Thyroid gland (tissue), 4 donors: Measurements from ENCODE around the gene ALDH1B1.

ENCODE experiments used
- POLR2A ChIP-seq, 2 donors: fragments of 450-650 bp; IDR thresholded peaks; one replicate each; pipeline ENCODE4 v1.6.1; 2017; ENCODE audit warnings: antibody characterized with exemption in 2 of 2, mild to moderate bottlenecking in 2 of 2, moderate library complexity in 1 of 2
- TF ChIP-seq, protein P1 (sequence below), 6 experiments: fragments of 200-600 bp in 3 of 6; fragments of 450-650 bp in 3 of 6; sonication (generic) in 3 of 6; IDR thresholded peaks; one replicate each; pipeline ENCODE4 v1.5.1; 2016 to 2019; ENCODE audit warnings: antibody characterized with exemption in 6 of 6, mild to moderate bottlenecking in 2 of 6, inconsistent platforms in 1 of 6, moderate library complexity in 1 of 6

DNA sequence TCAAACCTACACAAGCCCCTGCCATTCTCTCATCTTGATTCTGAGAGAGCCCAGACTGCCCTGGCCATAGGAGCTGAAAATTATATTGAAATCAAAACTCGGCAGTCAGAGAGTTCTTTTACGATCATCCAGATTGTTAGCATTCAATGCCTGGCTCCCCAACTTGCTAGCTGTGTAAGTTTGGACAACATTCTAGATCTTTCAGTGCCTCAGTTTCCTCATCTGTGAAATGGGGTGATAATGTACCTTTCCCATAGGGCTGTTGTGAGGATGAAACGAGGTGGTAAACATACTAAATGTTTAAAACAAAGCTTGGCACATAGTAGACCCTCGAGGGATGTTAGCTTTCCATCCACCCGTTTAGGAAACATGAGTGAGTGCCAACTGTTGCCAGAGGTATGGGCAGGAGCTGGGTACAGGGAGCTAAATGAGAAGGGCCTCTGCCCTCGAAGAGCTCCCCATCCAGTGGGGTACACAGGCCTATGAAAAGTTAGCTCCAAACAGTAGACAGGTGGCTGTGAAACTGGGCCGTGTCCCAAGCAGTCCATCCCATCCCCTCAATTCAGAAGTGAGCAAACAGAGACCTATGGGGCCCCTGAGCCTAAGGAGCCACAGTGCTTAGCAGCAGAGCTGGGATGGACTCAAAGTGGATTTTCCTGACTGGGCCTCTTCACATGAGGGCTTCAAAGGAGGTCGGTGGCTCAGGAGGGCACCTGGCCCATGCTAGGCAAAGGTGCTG lies 49.0 kb downstream of the ALDH1B1 start:
- TF ChIP-seq, protein P1, sequence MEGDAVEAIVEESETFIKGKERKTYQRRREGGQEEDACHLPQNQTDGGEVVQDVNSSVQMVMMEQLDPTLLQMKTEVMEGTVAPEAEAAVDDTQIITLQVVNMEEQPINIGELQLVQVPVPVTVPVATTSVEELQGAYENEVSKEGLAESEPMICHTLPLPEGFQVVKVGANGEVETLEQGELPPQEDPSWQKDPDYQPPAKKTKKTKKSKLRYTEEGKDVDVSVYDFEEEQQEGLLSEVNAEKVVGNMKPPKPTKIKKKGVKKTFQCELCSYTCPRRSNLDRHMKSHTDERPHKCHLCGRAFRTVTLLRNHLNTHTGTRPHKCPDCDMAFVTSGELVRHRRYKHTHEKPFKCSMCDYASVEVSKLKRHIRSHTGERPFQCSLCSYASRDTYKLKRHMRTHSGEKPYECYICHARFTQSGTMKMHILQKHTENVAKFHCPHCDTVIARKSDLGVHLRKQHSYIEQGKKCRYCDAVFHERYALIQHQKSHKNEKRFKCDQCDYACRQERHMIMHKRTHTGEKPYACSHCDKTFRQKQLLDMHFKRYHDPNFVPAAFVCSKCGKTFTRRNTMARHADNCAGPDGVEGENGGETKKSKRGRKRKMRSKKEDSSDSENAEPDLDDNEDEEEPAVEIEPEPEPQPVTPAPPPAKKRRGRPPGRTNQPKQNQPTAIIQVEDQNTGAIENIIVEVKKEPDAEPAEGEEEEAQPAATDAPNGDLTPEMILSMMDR (IDR thresholded peaks at IDR 0.05): no peak
- no peak for TF ChIP-seq POLR2A (IDR thresholded peaks at IDR 0.05)
